ENCODE results near the gene DIDO1. TPM values are rescaled to one million over a fixed set of nuclear protein-coding genes. Genes with fewer than 3 reads are reported as not detected.

The DIDO1 gene
- total and polyA plus RNA-seq, 2 of the 13 experiments (the other 11 are each of a cell fraction or from before 2014, with no cell fraction given), result 75.0 to 75.1 TPM

DNA sequence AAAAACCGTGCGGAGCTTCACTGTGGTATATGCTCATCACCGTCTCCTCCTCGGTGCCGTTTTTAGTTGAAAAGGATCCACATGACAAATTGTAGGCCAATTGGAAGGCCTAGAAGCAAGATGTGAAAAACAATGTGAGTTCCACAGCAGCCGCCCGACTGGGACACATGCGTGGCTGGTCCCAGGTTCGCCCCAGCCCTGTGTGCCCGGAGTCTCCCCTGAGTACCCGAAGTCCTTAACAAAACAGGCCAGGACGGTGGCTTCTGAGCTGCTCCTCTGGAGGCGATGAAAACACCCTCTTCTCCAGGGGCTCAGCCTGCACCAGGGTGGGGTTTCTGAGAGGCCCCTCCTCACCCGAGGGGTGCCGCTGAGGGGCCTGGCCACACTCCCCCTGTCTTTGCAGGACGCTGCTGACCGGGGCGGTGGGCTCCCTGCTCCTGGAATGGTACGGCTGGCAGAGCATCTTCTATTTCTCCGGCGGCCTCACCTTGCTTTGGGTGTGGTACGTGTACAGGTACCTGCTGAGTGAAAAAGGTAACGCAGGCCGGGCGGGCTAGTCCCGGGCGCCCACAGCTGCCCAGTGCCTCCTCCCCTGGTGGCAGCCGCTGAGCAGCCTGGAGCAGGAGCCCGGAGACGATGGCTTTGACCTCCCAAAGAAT lies 36.0 kb upstream of the DIDO1 start:
- ChIA-PET POLR2A (interaction anchor here (1.3 kb wide), 1 partner anchor 8 kb away, joined by 3 read pairs; no protein-coding TSS in a partner anchor), CTCF (ENCODE audit: low intra/inter-chr PET ratio, low total read pairs) (no interaction called here)
- no peak overlapping the region for H2AFZ ChIP-seq (ENCODE audit: low read length)
- peaks cover 72% of the 10 kb centered on the region; the same call in 1 of the 2 replicates for H4K20me1 ChIP-seq (ENCODE audit: insufficient read depth, low read length)
- BruUV-seq (replicated peaks), result no TSS peak
- FAIRE-seq, result no peak
- H3K9ac ChIP-seq (ENCODE audit: insufficient read depth, low read depth, low read length), result no peak overlapping the region
- H3K36me3 ChIP-seq (replicated peaks in 1 of 2; ENCODE audit: control insufficient read depth in 1 of 2, insufficient read depth in 2 of 2, low read length in 2 of 2), result peaks cover 74 to 90% of the 10 kb centered on the region in 2 experiments
- ATAC-seq, result no peak
- intact Hi-C loops (cut with micrococcal nuclease; ENCODE audit: unreplicated experiment), result no loop called here
- H3K27me3 ChIP-seq (ENCODE audit: control insufficient read depth in 1 of 2, insufficient read depth in 2 of 2, low read length in 2 of 2), result no peaks in the 10 kb centered on the region
- H3K4me1 ChIP-seq (ENCODE audit: insufficient read depth, low read length), result peaks cover 7% of the 10 kb centered on the region; the same call in 1 of the 2 replicates
- no peak overlapping the region for H3K4me2 ChIP-seq (ENCODE audit: low read depth, low read length)
- DNase-seq (ENCODE audit: low spot score), result no peak
- 97% methylated on average over 24 of the region's 30 CpGs for WGBS (ENCODE audit: low lambda C conversion rate)
- peaks cover 5% of the 10 kb centered on the region for H3K79me2 ChIP-seq (ENCODE audit: insufficient read depth, low read length)
- in situ Hi-C loops (cut with HindIII; ENCODE audit: extremely low pct_ligation_motif_present, low pct_unique_long_range_greater_than_20kb), result no loop called here
- H3K9me3 ChIP-seq (ENCODE audit: low read length), result no peaks in the 10 kb centered on the region
- no peak overlapping the region for H3K27ac ChIP-seq (ENCODE audit: extremely low read length, insufficient read depth, low read length)
- TF ChIP-seq NRL (CRISPR knock-in tag; IDR thresholded peaks at IDR 0.05; ENCODE audit: borderline replicate concordance) (peak; percentile 49; the same call in 1 of the 2 replicates), ZNF737 (CRISPR knock-in tag; IDR thresholded peaks at IDR 0.05; ENCODE audit: borderline replicate concordance) (0 out of 2 replicates have a peak, but pooled peaks have one; percentile 60), ZNF431 (CRISPR knock-in tag; IDR thresholded peaks at IDR 0.05; ENCODE audit: borderline replicate concordance, low read depth) (no peak), ZNF720 (CRISPR knock-in tag; IDR thresholded peaks at IDR 0.05) (no peak), AKAP8 (CRISPR knock-in tag; IDR thresholded peaks at IDR 0.05) (peak; percentile 43; the same call in 1 of the 2 replicates)
- TF ChIP-seq, protein P1, sequence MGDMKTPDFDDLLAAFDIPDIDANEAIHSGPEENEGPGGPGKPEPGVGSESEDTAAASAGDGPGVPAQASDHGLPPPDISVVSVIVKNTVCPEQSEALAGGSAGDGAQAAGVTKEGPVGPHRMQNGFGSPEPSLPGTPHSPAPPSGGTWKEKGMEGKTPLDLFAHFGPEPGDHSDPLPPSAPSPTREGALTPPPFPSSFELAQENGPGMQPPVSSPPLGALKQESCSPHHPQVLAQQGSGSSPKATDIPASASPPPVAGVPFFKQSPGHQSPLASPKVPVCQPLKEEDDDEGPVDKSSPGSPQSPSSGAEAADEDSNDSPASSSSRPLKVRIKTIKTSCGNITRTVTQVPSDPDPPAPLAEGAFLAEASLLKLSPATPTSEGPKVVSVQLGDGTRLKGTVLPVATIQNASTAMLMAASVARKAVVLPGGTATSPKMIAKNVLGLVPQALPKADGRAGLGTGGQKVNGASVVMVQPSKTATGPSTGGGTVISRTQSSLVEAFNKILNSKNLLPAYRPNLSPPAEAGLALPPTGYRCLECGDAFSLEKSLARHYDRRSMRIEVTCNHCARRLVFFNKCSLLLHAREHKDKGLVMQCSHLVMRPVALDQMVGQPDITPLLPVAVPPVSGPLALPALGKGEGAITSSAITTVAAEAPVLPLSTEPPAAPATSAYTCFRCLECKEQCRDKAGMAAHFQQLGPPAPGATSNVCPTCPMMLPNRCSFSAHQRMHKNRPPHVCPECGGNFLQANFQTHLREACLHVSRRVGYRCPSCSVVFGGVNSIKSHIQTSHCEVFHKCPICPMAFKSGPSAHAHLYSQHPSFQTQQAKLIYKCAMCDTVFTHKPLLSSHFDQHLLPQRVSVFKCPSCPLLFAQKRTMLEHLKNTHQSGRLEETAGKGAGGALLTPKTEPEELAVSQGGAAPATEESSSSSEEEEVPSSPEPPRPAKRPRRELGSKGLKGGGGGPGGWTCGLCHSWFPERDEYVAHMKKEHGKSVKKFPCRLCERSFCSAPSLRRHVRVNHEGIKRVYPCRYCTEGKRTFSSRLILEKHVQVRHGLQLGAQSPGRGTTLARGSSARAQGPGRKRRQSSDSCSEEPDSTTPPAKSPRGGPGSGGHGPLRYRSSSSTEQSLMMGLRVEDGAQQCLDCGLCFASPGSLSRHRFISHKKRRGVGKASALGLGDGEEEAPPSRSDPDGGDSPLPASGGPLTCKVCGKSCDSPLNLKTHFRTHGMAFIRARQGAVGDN (CRISPR knock-in tag; IDR thresholded peaks at IDR 0.05), result peak; percentile 3; the same call in 1 of the 2 replicates
- H3K4me3 ChIP-seq (replicated peaks in 1 of 3; ENCODE audit: insufficient read depth in 1 of 3, low read depth in 2 of 3, low read length in 3 of 3), result no peak overlapping the region

Data from HepG2 (cell line).